ENCODE measurements around the gene TCOF1.

GRCh38 chr5:150404535-150404934, 47.0 kb downstream of the TCOF1 start:
- TF ChIP-seq CTCF (IDR thresholded peaks at IDR 0.05) (no peak), POLR2A (IDR thresholded peaks at IDR 0.05) (no peak)
